GM10266 (cell line): ENCODE measurements around the gene RBM38.
"Not testable (repeated sequence)": the region's sequence is repeated elsewhere in the genome, so short reads cannot be mapped to it uniquely, and the experiment has no call there.

Experiments
- DNase-seq: peaks from one replicate; pipeline ENCODE4 v3.0.0; 2012; ENCODE audit errors: extremely low spot score
- CTCF ChIP-seq: IDR thresholded peaks from 2 replicates; pipeline ENCODE4 v1.5.1; 2012; ENCODE audit warnings: mild to moderate bottlenecking, low read depth; ENCODE audit not compliant: control insufficient read depth, insufficient read depth; ENCODE audit errors: missing control alignments

RBM38 gene

DNA sequence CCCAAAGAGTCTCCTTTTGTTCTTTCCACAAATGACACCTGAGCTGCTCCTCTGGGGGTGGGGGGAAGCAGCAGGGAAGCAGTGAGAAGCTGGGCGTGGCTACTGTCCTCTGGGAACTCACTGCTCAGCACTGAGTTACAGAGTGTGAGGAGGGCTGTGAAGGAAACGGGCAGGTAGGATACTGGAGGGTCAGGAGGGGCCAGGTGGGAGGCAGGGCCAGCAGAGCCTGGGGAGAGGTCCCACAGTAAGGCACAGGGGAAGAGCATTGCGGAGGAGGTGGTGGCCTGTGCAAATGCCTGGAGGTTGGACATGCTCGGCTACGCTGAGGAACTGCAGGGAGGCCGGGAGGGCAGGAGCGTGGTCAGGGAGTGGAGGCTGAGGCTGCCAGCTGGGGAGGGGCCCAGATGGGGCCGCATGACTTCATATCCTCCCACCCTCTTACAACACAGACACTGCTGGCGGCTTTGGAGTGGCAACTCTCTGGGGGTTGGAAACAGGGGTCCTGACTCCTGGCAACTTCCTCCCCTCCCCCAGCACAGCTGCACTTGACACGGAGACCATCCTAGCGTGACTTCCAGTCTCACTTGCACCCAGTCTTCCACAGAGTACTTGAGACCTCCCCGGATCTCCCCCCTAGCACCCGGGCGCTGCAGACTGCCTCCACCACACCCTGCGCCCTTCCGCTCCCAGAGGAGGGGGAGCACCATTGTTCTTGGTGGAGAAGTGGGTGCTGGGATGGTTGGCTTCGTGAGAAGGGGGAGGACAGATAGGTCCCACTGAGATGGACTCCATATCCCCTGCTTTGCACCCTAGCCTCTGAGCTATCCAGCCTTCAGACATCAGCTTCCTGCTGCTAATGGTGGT, 34.2 kb downstream of the RBM38 start:
- no peak for TF ChIP-seq CTCF
- DNase-seq: no peak

- no peak for DNase-seq
- TF ChIP-seq CTCF: no peak
Observed at GRCh38 chr20:57426271-57426689, 35.1 kb downstream of the RBM38 start.

DNA sequence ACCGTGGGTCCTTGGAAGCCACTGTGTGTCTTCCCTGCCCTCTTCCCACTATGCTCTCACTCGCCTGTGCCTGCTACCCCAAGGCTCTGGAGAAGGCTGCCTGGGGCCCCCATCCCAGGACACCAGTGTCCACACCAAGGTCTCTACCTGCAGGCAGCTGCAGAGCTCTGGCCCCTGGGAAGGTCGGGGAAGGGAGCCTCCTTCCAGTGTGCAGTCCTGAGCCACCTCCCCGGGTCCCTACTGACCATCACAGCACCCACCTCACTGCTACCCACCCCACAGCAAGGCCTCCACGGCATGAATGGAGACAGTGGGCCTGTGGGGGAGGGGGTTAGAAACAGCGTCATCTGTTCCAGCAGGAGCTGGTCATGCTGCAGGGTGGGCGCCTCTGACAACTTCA, 35.6 kb downstream of the RBM38 start:
- no peak for TF ChIP-seq CTCF
- no peak for DNase-seq

GRCh38 chr20:57428324-57429158, 37.3 kb downstream of the RBM38 start:
- no peak for DNase-seq
- TF ChIP-seq CTCF: no peak

- DNase-seq: no peak
Observed at GRCh38 chr20:57429159-57429496, 37.9 kb downstream of the RBM38 start.

GRCh38 chr20:57429580-57430200, 38.5 kb downstream of the RBM38 start:
- TF ChIP-seq CTCF: no peak
- no peak for DNase-seq

More at GRCh38 chr20:57429159-57429496, 37.9 kb downstream of the RBM38 start:
- no peak for TF ChIP-seq CTCF

DNA sequence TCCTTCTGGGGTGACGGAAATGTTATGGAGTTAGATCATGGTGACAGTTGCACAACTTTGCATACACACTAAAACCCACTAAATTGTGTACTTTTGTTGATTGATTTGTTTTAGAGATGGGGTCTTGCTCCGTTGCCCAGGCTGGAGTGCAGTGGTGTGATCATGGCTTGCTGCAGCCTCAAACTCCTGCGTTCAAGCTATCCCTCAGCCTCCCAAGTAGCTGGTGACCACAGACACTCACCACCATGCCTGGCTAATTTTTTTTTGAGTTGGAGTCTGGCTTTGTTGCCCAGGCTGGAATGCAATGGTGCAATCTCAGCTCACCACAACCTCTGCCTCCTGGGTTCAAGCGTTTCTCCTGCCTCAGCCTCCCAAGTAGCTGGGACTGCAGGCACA, 39.0 kb downstream of the RBM38 start:
- DNase-seq: not testable (repeated sequence)
